ENCODE measurements around the gene MRGPRF.

GRCh38 chr11:69057236-69057635 is 44.2 kb upstream of the MRGPRF start:
- TF ChIP-seq USF2 (IDR thresholded peaks at IDR 0.05; ENCODE audit: borderline replicate concordance, low read depth, low read length): no peak
- no peak for TF ChIP-seq PBX3 (IDR thresholded peaks at IDR 0.05)
- TF ChIP-seq CTCF (IDR thresholded peaks at IDR 0.05): no peak
- no peak for TF ChIP-seq MAX (IDR thresholded peaks at IDR 0.05; ENCODE audit: low read depth)
- no peak for TF ChIP-seq ZBTB33 (IDR thresholded peaks at IDR 0.05; ENCODE audit: borderline replicate concordance, low read depth)
- TF ChIP-seq FOXM1 (IDR thresholded peaks at IDR 0.05; ENCODE audit: low read depth): no peak
- TF ChIP-seq SMC3 (IDR thresholded peaks at IDR 0.05; ENCODE audit: low read depth, low read length): no peak

Measured in SK-N-SH (cell line).